GM12878 (cell line): ENCODE results near the gene SRD5A1.

Experiments used
- CTCF ChIP-seq, 3 experiments: IDR thresholded peaks in 2 of 3; conservative IDR thresholded peaks in 1 of 3; 2 replicates each; pipeline ENCODE4 v1.5.1; 2011; ENCODE audit warnings: low read depth in 3 of 3, low read length in 3 of 3, mild to moderate bottlenecking in 3 of 3, control low read depth in 2 of 3, moderate library complexity in 2 of 3, inconsistent platforms in 1 of 3, mixed read lengths in 1 of 3; ENCODE audit not compliant: control insufficient read depth in 2 of 3, insufficient read depth in 1 of 3; ENCODE audit errors: extremely low read depth in 1 of 3
- IRF3 ChIP-seq: fragments of 450-650 bp; IDR thresholded peaks from 2 replicates; pipeline ENCODE4 v1.6.1; 2014; ENCODE audit warnings: mild to moderate bottlenecking
- MAX ChIP-seq: IDR thresholded peaks from 2 replicates; pipeline ENCODE4 v1.6.1; 2012; ENCODE audit warnings: low read depth, low read length, improper control_type of control experiment
- MTA2 ChIP-seq: fragments of 450-650 bp; IDR thresholded peaks from 2 replicates; pipeline ENCODE4 v1.6.1; 2016; ENCODE audit warnings: low read depth, mild to moderate bottlenecking, moderate library complexity

- no peak for TF ChIP-seq MAX
- TF ChIP-seq CTCF (IDR thresholded peaks at IDR 0.05 in 2 of 3, conservative IDR thresholded peaks at IDR 0.05 in 1 of 3; ENCODE audit: control insufficient read depth in 2 of 3, extremely low read depth in 1 of 3, insufficient read depth in 1 of 3, low read depth in 3 of 3, low read length in 3 of 3): no peak
- no peak for TF ChIP-seq MTA2
- no peak for TF ChIP-seq IRF3
Measured at GRCh38 chr5:6585939-6586646, 47.1 kb upstream of the SRD5A1 start.
